Skeletal muscle satellite cell (primary cell): Measurements from ENCODE around the gene PYGO1.
"Not testable (repeated sequence)": the region's sequence is repeated elsewhere in the genome, so short reads cannot be mapped to it uniquely, and the experiment has no call there.

ENCODE experiments used
- H3K27me3 ChIP-seq: 2 replicates; pipeline ENCODE4 v1.7.0; 2013; ENCODE audit warnings: low read length; ENCODE audit not compliant: control insufficient read depth, insufficient read depth
- H3K36me3 ChIP-seq: 2 replicates; pipeline ENCODE4 v1.7.0; 2013; ENCODE audit warnings: mild to moderate bottlenecking, control low read depth, low read length; ENCODE audit not compliant: insufficient read depth
- H3K4me1 ChIP-seq: 2 replicates; pipeline ENCODE4 v1.7.0; 2013; ENCODE audit warnings: low read length; ENCODE audit not compliant: control insufficient read depth, insufficient read depth
- H3K4me2 ChIP-seq: 2 replicates; pipeline ENCODE4 v1.7.0; 2013; ENCODE audit warnings: mild to moderate bottlenecking, low read length
- H3K4me3 ChIP-seq: 2 replicates; pipeline ENCODE4 v1.7.0; 2013; ENCODE audit warnings: low read length
- H3K9ac ChIP-seq: 2 replicates; pipeline ENCODE4 v1.7.0; 2013; ENCODE audit warnings: mild to moderate bottlenecking, low read depth, low read length, moderate library complexity
- H3K9me3 ChIP-seq: replicated peaks from 2 replicates; pipeline ENCODE4 v1.7.0; 2013; ENCODE audit warnings: mild to moderate bottlenecking, control low read depth, low read length

Gene PYGO1

DNA sequence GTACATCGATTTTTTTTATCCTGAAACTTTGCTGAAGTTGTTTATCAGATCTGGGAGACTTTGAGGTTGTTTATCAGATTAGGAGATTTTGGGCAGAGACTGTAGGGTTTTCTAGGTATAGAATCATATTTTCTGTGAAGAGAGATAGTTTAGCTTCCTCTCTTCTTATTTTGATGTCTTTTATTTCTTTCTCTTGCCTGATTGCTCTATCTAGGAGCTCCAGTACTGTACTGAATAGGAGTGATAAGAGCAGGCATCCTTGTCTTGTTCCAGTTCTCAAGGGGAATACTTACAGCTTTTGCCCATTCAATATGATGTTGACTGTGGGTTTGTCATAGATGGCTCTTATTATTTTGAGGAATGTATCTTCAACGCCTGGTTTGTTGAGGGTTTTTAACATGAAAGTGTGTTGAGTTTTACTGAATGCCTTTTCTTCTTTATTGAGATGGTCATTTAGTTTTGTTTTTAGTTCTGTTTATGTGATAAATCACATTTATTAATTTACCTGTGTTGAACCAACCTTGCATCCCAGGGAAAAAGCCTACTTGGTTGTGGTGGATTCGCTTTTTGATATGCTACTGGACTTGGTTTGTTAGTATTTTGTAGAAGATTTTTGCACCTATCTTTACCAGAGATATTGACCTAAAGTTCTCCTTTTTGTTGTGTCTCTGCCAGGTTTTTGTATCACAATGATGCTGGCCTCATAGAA lies 65.2 kb downstream of the PYGO1 start:
- Histone ChIP-seq H3K4me3 (no peak overlapping the region), H3K4me2 (no peak overlapping the region), H3K4me1 (peaks cover 4% of the 10 kb centered on the region), H3K9me3 (no peaks in the 10 kb centered on the region), H3K27me3 (peaks cover 4% of the 10 kb centered on the region), H3K36me3 (no peaks in the 10 kb centered on the region), H3K9ac (no peak overlapping the region)

DNA sequence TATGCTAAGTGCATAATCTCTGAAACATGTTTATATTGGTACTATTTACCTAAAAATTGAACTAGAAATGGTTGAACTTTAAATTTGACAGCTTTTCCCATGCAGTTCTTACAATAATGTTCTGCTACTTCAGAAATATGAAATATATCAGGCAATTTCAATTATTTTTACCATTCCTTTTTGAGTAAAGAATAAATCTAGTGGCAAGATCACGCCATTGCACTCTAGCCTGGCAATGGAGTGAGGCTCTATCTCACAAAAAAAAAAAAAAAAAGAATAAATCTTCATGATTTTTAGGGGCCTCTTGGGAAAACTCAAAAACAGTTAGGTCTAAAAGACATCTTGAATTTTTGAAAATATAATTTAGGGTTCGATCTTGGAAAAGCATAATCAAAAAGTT lies 69.5 kb downstream of the PYGO1 start:
- H3K4me3 ChIP-seq: no peak overlapping the region
- H3K9ac ChIP-seq: no peak overlapping the region
- no peaks in the 10 kb centered on the region for H3K4me1 ChIP-seq
- no peaks in the 10 kb centered on the region for H3K9me3 ChIP-seq
- H3K27me3 ChIP-seq: peaks cover 4% of the 10 kb centered on the region
- H3K36me3 ChIP-seq: no peaks in the 10 kb centered on the region
- H3K4me2 ChIP-seq: no peak overlapping the region

DNA sequence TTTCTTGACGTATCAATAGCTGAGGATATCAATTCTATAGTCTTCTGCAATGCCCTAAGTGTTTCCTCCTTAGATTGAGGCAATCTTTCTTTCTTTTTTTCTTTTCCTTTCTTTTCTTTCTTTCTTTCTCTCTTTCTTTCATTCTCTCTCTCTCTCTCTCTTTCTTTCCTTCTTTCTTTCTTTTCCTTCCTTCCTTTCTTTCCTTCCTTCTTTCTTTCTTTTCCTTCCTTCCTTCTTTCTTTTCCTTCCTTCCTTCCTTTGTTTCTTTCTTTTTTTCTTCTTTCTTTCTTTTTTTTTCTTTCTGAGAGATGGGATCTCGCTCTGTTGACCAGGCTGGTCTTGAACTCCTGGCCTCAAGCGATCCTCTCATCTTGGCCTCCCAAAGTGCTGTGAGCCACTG lies 70.1 kb downstream of the PYGO1 start:
- Histone ChIP-seq H3K9me3 (no peaks in the 10 kb centered on the region), H3K27me3 (peaks cover 4% of the 10 kb centered on the region), H3K4me3 (no peak overlapping the region), H3K36me3 (no peaks in the 10 kb centered on the region), H3K4me2 (no peak overlapping the region), H3K9ac (no peak overlapping the region), H3K4me1 (no peaks in the 10 kb centered on the region)

DNA sequence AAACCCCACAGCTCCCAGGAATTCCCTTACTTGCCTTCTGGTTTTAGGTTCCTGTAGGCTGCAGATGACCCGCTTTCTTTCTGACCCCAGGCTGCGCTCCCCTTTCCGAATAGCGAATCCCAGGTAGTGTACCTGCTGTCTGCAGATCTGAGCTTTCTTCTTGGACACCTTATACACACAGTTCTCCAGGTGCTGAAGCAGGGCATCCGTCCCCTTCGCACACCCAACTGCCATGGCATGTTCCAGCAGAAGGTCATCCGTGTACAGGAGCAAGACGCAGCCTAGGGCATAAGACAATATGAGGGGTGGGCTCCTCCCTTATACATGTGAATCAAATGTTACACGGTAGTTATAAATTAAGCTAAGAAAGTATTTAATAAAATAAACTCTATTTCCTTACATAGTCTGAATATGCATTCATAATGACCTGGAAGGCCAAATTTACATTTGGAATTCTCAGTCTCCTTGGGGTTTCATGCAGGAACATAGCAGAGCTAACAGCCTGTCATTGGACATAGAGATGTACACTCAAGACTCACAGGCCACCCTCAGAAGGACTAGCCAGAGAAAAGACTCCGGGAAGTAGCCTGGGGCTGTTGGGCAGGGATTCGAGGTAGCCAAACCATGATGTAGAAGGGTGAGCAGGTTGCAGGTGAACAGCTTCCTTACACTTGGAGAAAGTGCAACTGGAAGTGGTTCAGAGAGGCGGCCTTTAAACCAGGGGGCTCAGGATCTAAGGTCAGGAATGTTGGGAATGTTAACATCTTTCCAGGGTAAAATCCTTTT lies 72.0 kb downstream of the PYGO1 start:
- Histone ChIP-seq H3K4me1 (no peaks in the 10 kb centered on the region), H3K9ac (no peak overlapping the region), H3K4me3 (no peak overlapping the region), H3K9me3 (no peaks in the 10 kb centered on the region), H3K27me3 (no peaks in the 10 kb centered on the region), H3K36me3 (no peaks in the 10 kb centered on the region), H3K4me2 (no peak overlapping the region)

- Histone ChIP-seq H3K9me3 (no peaks in the 10 kb centered on the region), H3K9ac (no peak overlapping the region), H3K36me3 (no peaks in the 10 kb centered on the region), H3K27me3 (no peaks in the 10 kb centered on the region), H3K4me1 (no peaks in the 10 kb centered on the region), H3K4me2 (no peak overlapping the region), H3K4me3 (no peak overlapping the region)
Observed at GRCh38 chr15:55515491-55515890, 72.7 kb downstream of the PYGO1 start.

DNA sequence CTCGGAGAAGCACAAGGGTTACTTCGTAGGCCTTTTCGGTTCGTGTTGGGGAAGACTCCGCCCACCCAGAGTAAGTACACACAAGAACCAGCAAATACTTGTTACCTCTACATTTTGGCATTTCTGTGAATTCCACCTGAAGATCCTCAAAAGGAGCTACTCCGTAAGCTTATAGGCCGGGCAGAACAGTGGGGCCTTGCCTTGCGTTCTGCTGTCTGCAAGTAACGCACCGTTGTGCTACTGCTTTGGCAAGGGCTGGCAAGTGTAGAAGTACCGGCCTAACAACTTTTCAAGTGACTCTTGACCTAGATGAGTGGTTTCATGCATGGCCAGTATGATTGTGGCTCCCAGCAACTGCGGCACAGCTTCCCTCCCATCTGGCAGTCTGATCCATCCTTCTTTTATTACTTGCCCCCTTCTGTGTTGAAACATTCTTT lies 73.7 kb downstream of the PYGO1 start:
- Histone ChIP-seq H3K36me3 (no peaks in the 10 kb centered on the region), H3K9ac (no peak overlapping the region), H3K27me3 (no peaks in the 10 kb centered on the region), H3K4me1 (no peaks in the 10 kb centered on the region), H3K4me2 (no peak overlapping the region), H3K9me3 (no peaks in the 10 kb centered on the region), H3K4me3 (no peak overlapping the region)

- H3K4me3 ChIP-seq, H3K4me2 ChIP-seq, H3K27me3 ChIP-seq, H3K9me3 ChIP-seq, H3K9ac ChIP-seq, H3K4me1 ChIP-seq, H3K36me3 ChIP-seq: not testable (repeated sequence)
Observed at GRCh38 chr15:55513621-55514413, 74.3 kb downstream of the PYGO1 start.

- Histone ChIP-seq H3K36me3 (no peaks in the 10 kb centered on the region), H3K4me2 (no peak overlapping the region), H3K27me3 (no peaks in the 10 kb centered on the region), H3K4me3 (no peak overlapping the region), H3K9me3 (no peaks in the 10 kb centered on the region), H3K4me1 (no peaks in the 10 kb centered on the region), H3K9ac (no peak overlapping the region)
Observed at GRCh38 chr15:55513152-55513551, 75.0 kb downstream of the PYGO1 start.

DNA sequence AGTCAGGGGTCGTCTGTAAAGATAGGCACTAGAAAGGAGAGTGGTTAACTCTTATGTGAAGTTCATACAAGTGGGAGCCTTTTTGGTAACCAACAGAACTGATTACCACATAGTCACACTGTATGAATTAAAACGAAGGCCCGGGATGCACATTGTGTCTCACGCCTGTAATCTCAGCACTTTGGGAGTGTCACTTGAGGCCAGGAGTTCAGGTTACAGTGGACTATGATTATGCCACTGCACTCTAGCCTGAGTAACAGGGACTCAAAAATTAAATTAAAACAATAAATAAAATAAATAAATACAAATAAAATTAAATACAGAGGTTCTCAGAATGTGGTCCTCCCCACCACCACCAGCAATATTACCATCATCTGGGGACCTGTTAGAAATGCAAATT lies 80.6 kb downstream of the PYGO1 start:
- no peaks in the 10 kb centered on the region for H3K9me3 ChIP-seq
- no peak overlapping the region for H3K4me2 ChIP-seq
- no peaks in the 10 kb centered on the region for H3K27me3 ChIP-seq
- no peaks in the 10 kb centered on the region for H3K36me3 ChIP-seq
- H3K4me3 ChIP-seq: no peak overlapping the region
- H3K9ac ChIP-seq: no peak overlapping the region
- no peaks in the 10 kb centered on the region for H3K4me1 ChIP-seq

DNA sequence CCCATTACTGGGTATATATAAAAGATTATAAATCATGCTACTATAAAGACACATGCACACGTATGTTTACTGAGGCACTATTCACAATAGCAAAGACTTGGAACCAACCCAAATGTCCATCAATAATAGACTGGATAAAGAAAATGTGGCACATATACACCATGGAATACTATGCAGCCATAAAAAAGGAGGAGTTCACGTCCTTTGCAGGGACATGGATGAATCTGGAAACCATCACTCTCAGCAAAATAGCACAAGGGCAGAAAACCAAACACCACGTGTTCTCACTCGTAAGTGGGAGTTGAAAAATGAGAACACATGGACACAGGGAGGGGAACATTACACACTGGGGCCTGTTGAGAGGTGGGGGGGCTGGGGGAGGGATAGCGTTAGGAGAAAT lies 82.7 kb downstream of the PYGO1 start:
- H3K36me3 ChIP-seq, H3K4me3 ChIP-seq, H3K27me3 ChIP-seq, H3K9me3 ChIP-seq, H3K4me2 ChIP-seq, H3K9ac ChIP-seq, H3K4me1 ChIP-seq: not testable (repeated sequence)

GRCh38 chr15:55499151-55499550 lies 89.0 kb downstream of the PYGO1 start:
- no peaks in the 10 kb centered on the region for H3K27me3 ChIP-seq
- no peak overlapping the region for H3K4me2 ChIP-seq
- H3K9me3 ChIP-seq: no peaks in the 10 kb centered on the region
- no peak overlapping the region for H3K4me3 ChIP-seq
- no peak overlapping the region for H3K9ac ChIP-seq
- H3K36me3 ChIP-seq: no peaks in the 10 kb centered on the region
- H3K4me1 ChIP-seq: peaks cover 4% of the 10 kb centered on the region
